Measurements from ENCODE around the gene AP3B2.
A peak's percentile ranks its signal among the peaks of the same experiment; 100 is the strongest.
"Not testable (repeated sequence)": the region's sequence is repeated elsewhere in the genome, so short reads cannot be mapped to it uniquely, and the experiment has no call there.

Gene AP3B2

GRCh38 chr15:82647835-82648256 lies 61.8 kb downstream of the AP3B2 start:
- Histone ChIP-seq H3K27me3 (ENCODE audit: insufficient read depth, low read length) (peaks cover 43% of the 10 kb centered on the region), H4K12ac (ENCODE audit: low read depth, low read length) (no peak overlapping the region)

GRCh38 chr15:82647045-82647834 lies 62.4 kb downstream of the AP3B2 start, which contains the start of gene CPEB1:
Gene CPEB1, minus strand, starts transcription at chr15:82647363. Its CDS starts 18,904 bp downstream, at chr15:82628459.
- no CpG with 5 or more reads among the region's 96 CpGs for WGBS (ENCODE audit: extremely low coverage, insufficient coverage, insufficient read length)
- Histone ChIP-seq H3K4me3 (ENCODE audit: low read depth, low read length) (peak within 1 kb of the TSS; percentile 34), H3K36me3 (ENCODE audit: control insufficient read depth in 1 of 2, insufficient read depth in 2 of 2, low read length in 2 of 2) (no peaks in the 10 kb centered on the region), H3K14ac (ENCODE audit: low read length) (no peak within 1 kb of the TSS), H2BK12ac (ENCODE audit: low read length) (no peak within 1 kb of the TSS), H3K4me1 (ENCODE audit: control insufficient read depth in 1 of 2, insufficient read depth in 2 of 2, low read length in 2 of 2) (peaks cover 7 to 12% of the 10 kb centered on the region in 2 experiments), H3K79me1 (ENCODE audit: low read length) (no peaks in the 10 kb centered on the region), H4K12ac (ENCODE audit: low read depth, low read length) (no peak within 1 kb of the TSS), H2AFZ (ENCODE audit: insufficient read depth, low read length, poor library complexity) (peak within 1 kb of the TSS; percentile 15), H4K8ac (ENCODE audit: low read depth, low read length) (no peak within 1 kb of the TSS), H3K9me3 (ENCODE audit: insufficient read depth, low read depth, low read length) (peaks cover 11% of the 10 kb centered on the region), H3K27me3 (ENCODE audit: insufficient read depth, low read length) (peaks cover 43% of the 10 kb centered on the region), H3K27ac (ENCODE audit: low read depth, low read length) (no peak within 1 kb of the TSS), H3K4ac (ENCODE audit: low read depth, low read length) (no peak within 1 kb of the TSS), H3K18ac (ENCODE audit: low read length) (no peak within 1 kb of the TSS), H3K23ac (ENCODE audit: low read length) (no peak within 1 kb of the TSS), H2AK5ac (ENCODE audit: low read length) (no peak within 1 kb of the TSS), H3K79me2 (ENCODE audit: control insufficient read depth, insufficient read depth, low read length, poor library complexity) (no peaks in the 10 kb centered on the region), H2BK5ac (ENCODE audit: low read depth, low read length, poor library complexity) (no peak within 1 kb of the TSS), H4K91ac (ENCODE audit: low read depth, low read length) (no peak within 1 kb of the TSS), H3K4me2 (ENCODE audit: low read length) (peak within 1 kb of the TSS; percentile 77), H2BK120ac (ENCODE audit: insufficient read depth, low read length, poor library complexity) (no peak within 1 kb of the TSS), H3K9ac (ENCODE audit: low read length) (no peak within 1 kb of the TSS)
- DNase-seq, result peak in 1 of 2 donors; percentile 18

More at GRCh38 chr15:82647835-82648256, 61.8 kb downstream of the AP3B2 start:
- H3K4me2 ChIP-seq (ENCODE audit: low read length), result peak overlapping the region; percentile 77
- no peak overlapping the region for H4K8ac ChIP-seq (ENCODE audit: low read depth, low read length)
- no peak overlapping the region for H3K23ac ChIP-seq (ENCODE audit: low read length)
- no peak overlapping the region for H2BK120ac ChIP-seq (ENCODE audit: insufficient read depth, low read length, poor library complexity)
- H3K9me3 ChIP-seq (ENCODE audit: insufficient read depth, low read depth, low read length), result peaks cover 11% of the 10 kb centered on the region
- H3K9ac ChIP-seq (ENCODE audit: low read length), result no peak overlapping the region
- H2BK5ac ChIP-seq (ENCODE audit: low read depth, low read length, poor library complexity), result no peak overlapping the region
- no peak overlapping the region for H3K14ac ChIP-seq (ENCODE audit: low read length)
- no peak overlapping the region for H2AK5ac ChIP-seq (ENCODE audit: low read length)
- H2BK12ac ChIP-seq (ENCODE audit: low read length), result no peak overlapping the region
- no peaks in the 10 kb centered on the region for H3K36me3 ChIP-seq (ENCODE audit: control insufficient read depth in 1 of 2, insufficient read depth in 2 of 2, low read length in 2 of 2)
- peak overlapping the region; percentile 15 for H2AFZ ChIP-seq (ENCODE audit: insufficient read depth, low read length, poor library complexity)
- DNase-seq, result no peak
- WGBS (ENCODE audit: extremely low coverage, insufficient coverage, insufficient read length), result no CpG with 5 or more reads among the region's 49 CpGs
- no peaks in the 10 kb centered on the region for H3K79me2 ChIP-seq (ENCODE audit: control insufficient read depth, insufficient read depth, low read length, poor library complexity)
- no peak overlapping the region for H3K27ac ChIP-seq (ENCODE audit: low read depth, low read length)
- peak overlapping the region; percentile 34 for H3K4me3 ChIP-seq (ENCODE audit: low read depth, low read length)
- no peak overlapping the region for H3K18ac ChIP-seq (ENCODE audit: low read length)
- no peaks in the 10 kb centered on the region for H3K79me1 ChIP-seq (ENCODE audit: low read length)
- H4K91ac ChIP-seq (ENCODE audit: low read depth, low read length), result no peak overlapping the region
- peaks cover 7 to 12% of the 10 kb centered on the region in 2 experiments for H3K4me1 ChIP-seq (ENCODE audit: control insufficient read depth in 1 of 2, insufficient read depth in 2 of 2, low read length in 2 of 2)
- H3K4ac ChIP-seq (ENCODE audit: low read depth, low read length), result no peak overlapping the region

GRCh38 chr15:82646250-82647044 lies 63.2 kb downstream of the AP3B2 start:
- no peak overlapping the region for H2AK5ac ChIP-seq (ENCODE audit: low read length)
- H2AFZ ChIP-seq (ENCODE audit: insufficient read depth, low read length, poor library complexity), result no peak overlapping the region
- no peak overlapping the region for H3K4me2 ChIP-seq (ENCODE audit: low read length)
- H2BK120ac ChIP-seq (ENCODE audit: insufficient read depth, low read length, poor library complexity), result no peak overlapping the region
- peaks cover 7 to 12% of the 10 kb centered on the region in 2 experiments for H3K4me1 ChIP-seq (ENCODE audit: control insufficient read depth in 1 of 2, insufficient read depth in 2 of 2, low read length in 2 of 2)
- H3K14ac ChIP-seq (ENCODE audit: low read length), result no peak overlapping the region
- peaks cover 43% of the 10 kb centered on the region for H3K27me3 ChIP-seq (ENCODE audit: insufficient read depth, low read length)
- H3K9ac ChIP-seq (ENCODE audit: low read length), result no peak overlapping the region
- H3K36me3 ChIP-seq (ENCODE audit: control insufficient read depth in 1 of 2, insufficient read depth in 2 of 2, low read length in 2 of 2), result no peaks in the 10 kb centered on the region
- H4K12ac ChIP-seq (ENCODE audit: low read depth, low read length), result no peak overlapping the region
- H3K79me1 ChIP-seq (ENCODE audit: low read length), result no peaks in the 10 kb centered on the region
- no peaks in the 10 kb centered on the region for H3K79me2 ChIP-seq (ENCODE audit: control insufficient read depth, insufficient read depth, low read length, poor library complexity)
- WGBS (ENCODE audit: extremely low coverage, insufficient coverage, insufficient read length), result no CpG with 5 or more reads among the region's 56 CpGs
- no peak overlapping the region for H4K91ac ChIP-seq (ENCODE audit: low read depth, low read length)
- H3K18ac ChIP-seq (ENCODE audit: low read length), result no peak overlapping the region
- H3K4ac ChIP-seq (ENCODE audit: low read depth, low read length), result no peak overlapping the region
- no peak for DNase-seq
- no peak overlapping the region for H3K23ac ChIP-seq (ENCODE audit: low read length)
- H3K27ac ChIP-seq (ENCODE audit: low read depth, low read length), result no peak overlapping the region
- no peak overlapping the region for H4K8ac ChIP-seq (ENCODE audit: low read depth, low read length)
- H2BK12ac ChIP-seq (ENCODE audit: low read length), result no peak overlapping the region
- peaks cover 11% of the 10 kb centered on the region for H3K9me3 ChIP-seq (ENCODE audit: insufficient read depth, low read depth, low read length)
- no peak overlapping the region for H2BK5ac ChIP-seq (ENCODE audit: low read depth, low read length, poor library complexity)
- H3K4me3 ChIP-seq (ENCODE audit: low read depth, low read length), result no peak overlapping the region

GRCh38 chr15:82644967-82645852 lies 64.5 kb downstream of the AP3B2 start:
- H3K79me1 ChIP-seq (ENCODE audit: low read length); H3K18ac ChIP-seq (ENCODE audit: low read length); H3K9ac ChIP-seq (ENCODE audit: low read length); H4K8ac ChIP-seq (ENCODE audit: low read depth, low read length); H3K14ac ChIP-seq (ENCODE audit: low read length); H2BK5ac ChIP-seq (ENCODE audit: low read depth, low read length, poor library complexity); H3K23ac ChIP-seq (ENCODE audit: low read length); H3K79me2 ChIP-seq (ENCODE audit: control insufficient read depth, insufficient read depth, low read length, poor library complexity); H3K4me2 ChIP-seq (ENCODE audit: low read length); H3K4me3 ChIP-seq (ENCODE audit: low read depth, low read length); DNase-seq; H2AK5ac ChIP-seq (ENCODE audit: low read length); H3K27ac ChIP-seq (ENCODE audit: low read depth, low read length); H2BK12ac ChIP-seq (ENCODE audit: low read length); H2AFZ ChIP-seq (ENCODE audit: insufficient read depth, low read length, poor library complexity); H3K4ac ChIP-seq (ENCODE audit: low read depth, low read length); H3K36me3 ChIP-seq (ENCODE audit: control insufficient read depth in 1 of 2, insufficient read depth in 2 of 2, low read length in 2 of 2); H2BK120ac ChIP-seq (ENCODE audit: insufficient read depth, low read length, poor library complexity); H4K91ac ChIP-seq (ENCODE audit: low read depth, low read length); H4K12ac ChIP-seq (ENCODE audit: low read depth, low read length): not testable (repeated sequence)
- peaks cover 7 to 12% of the 10 kb centered on the region in 2 experiments for H3K4me1 ChIP-seq (ENCODE audit: control insufficient read depth in 1 of 2, insufficient read depth in 2 of 2, low read length in 2 of 2)
- no CpG with 5 or more reads among the region's 34 CpGs for WGBS (ENCODE audit: extremely low coverage, insufficient coverage, insufficient read length)
- peaks cover 11% of the 10 kb centered on the region for H3K9me3 ChIP-seq (ENCODE audit: insufficient read depth, low read depth, low read length)
- H3K27me3 ChIP-seq (ENCODE audit: insufficient read depth, low read length), result peaks cover 42% of the 10 kb centered on the region

Measured in trophoblast cell (in vitro differentiated cells and primary cell).